ENCODE measurements around the gene UBE2E2.
"Not testable (repeated sequence)": the region's sequence is repeated elsewhere in the genome, so short reads cannot be mapped to it uniquely, and the experiment has no call there.

Gene UBE2E2

GRCh38 chr3:23202921-23203707 is at the start of gene UBE2E2:
Gene UBE2E2 (plus strand): TSS chr3:23203327.
- DNase-seq (ENCODE audit: low read depth, low spot score) = peak; percentile 91

DNA sequence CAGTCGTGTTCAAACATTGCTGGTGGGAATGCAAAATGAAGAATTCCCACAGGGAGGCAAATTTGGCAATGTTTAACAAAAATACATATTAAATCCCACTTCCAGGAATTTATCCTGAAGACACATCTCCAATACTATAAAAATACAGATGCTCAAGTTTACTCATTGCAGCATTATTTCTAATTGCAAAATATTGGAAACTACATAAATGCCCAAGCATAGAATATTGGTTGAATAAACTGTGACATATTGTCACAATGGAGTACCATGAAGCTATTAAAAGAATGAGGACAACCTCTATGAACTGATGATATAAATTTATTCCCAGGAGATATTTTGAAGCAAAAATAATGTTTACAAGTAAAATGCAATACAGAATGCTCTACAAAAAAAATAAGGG is 49.7 kb upstream of the UBE2E2 start:
- DNase-seq (ENCODE audit: low read depth, low spot score) = no peak

DNA sequence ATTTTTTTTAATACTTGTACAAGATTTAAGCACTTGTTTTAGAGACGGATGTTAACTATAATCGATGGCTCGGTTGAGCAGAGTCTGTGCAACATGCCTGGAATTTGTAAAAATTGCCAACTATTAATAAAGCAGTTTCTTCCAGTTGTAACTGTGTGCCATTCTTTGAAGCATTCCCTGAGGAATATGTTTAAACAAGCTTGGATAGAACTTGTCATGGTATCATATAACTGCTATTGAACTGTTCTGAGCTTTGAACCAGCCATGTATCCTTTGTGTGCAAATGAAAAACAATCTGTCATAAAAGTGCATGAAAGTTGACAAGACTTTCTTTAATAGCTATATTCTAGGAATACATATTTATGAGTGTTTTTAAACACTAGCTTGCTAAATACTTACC is 45.8 kb upstream of the UBE2E2 start:
- no peak for DNase-seq (ENCODE audit: low read depth, low spot score)

DNA sequence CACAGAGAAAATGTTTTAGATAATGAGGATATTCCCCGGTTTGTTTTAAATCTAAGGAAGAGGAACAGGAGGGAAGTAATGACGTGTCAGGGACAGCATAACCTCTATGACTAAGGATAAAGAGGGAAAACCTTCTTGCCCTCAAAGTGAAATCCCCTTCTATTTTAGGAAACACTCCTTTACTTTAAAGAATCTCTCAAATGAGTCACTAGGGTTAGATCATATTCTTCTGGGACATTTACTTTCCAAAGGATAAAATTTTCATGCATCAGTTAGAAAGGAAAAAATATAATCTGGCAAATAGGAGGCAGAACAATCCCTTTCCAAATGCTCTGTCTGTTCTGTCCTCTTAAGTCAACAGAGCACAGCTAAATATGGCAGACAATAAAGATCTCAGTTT is 43.2 kb upstream of the UBE2E2 start:
- peak; percentile 48 for DNase-seq (ENCODE audit: low read depth, low spot score)

DNA sequence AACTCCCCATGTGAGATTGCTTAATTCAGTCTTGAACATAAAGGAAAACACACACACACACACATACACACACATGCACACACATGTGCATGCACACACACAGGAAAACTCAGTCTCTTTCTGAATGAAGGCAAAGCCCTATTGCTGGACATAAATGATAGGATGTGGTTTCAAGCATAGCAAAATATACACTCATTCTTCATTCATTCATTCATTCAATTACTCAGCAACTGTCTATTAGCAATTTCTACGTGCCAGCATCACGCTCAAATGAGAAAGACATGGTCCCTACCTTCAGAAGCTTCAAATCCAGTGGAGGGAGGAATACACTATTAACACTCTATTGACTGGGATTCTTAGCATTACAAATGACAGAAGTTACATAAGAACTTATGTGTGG is 41.8 kb upstream of the UBE2E2 start:
- DNase-seq (ENCODE audit: low read depth, low spot score) = no peak

DNA sequence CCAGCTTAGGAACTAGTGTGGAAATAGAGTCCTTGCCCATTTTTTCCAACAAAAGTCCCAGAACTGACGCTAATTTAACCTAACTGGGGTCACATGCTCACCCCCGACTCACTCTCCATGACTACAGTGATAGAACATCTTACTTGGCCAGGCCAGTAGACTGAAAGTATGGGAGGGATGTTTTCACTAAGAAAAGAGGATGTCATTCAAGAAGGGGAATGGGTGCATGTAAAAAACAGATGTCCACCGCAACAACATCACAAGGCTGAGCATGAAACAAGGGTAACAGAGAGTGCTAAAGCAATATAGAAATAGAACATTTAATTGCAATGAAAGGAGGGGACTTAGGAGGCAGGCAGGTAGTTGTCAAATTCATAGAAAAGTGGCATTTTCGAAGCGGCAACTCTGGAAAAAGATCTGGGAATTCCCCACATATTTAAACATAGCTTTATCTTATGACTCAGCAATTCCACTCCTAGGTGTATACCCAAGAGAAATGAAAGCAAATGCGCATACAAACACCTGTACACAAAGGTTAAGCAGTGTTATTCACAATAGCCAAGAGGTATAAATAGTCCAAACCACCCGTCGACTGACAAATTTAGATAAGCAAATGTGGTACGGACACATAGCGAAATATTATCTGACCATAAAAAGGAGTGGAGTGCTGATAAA is 41.1 kb upstream of the UBE2E2 start:
- no peak for DNase-seq (ENCODE audit: low read depth, low spot score)

DNA sequence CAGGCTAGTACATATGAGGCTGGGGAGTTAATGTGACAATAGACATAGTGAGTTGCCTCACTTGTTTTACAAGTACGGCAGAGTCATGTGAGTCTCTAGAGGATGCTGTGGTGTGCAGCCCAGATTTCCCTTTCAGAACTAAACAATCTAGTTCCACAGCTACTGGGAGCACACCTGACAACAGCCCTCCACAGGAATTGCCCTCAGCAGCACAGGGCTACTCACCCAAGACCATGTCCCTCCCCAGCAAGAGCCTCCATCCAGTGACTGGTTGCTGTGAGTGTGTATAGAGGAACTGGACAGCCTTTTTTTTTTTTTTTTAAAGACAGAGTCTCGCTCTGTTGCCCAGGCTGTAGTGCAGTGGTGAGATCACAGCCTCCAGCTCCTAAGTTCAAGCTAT is 40.2 kb upstream of the UBE2E2 start:
- no peak for DNase-seq (ENCODE audit: low read depth, low spot score)

GRCh38 chr3:23164746-23165145 is 38.4 kb upstream of the UBE2E2 start:
- no peak for DNase-seq (ENCODE audit: low read depth, low spot score)

DNA sequence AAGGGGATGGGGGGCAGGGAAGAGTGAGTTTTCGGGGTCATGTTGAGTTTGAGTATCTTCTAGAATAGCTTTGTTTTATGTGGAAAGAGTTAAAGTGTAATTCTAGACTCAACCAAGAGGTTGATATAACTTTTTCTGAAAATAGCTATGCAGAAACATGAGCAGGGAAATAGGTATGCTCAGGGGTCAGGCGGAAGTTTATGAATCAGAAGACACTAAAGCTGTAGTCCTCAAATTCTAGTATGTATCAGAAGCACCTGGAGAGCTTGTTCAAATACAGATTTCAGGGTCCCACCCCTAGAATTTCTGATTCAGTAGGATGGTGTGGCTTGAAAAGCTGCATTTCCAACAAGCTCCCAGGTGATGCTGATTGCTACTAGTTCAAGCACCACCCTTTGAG is 37.6 kb upstream of the UBE2E2 start:
- DNase-seq (ENCODE audit: low read depth, low spot score) = no peak

DNA sequence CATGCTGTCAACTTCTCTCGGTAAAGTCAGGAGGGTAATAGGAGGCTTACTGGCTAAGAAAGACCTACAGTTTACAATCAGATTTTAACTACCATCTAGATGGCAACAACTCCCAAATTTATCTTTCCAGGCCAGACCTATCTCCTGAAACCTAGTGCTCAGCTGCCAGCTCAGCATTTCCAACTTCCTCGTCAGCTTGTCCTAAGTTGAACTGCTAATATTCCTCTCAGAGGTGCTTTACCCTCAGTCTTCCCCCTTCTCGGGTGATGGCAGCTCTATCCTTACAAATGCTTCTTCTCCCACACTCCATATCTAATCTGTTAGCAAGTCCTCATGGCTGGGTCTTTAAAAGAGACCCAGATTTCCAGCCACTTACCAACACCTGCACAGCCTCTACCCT is 36.9 kb upstream of the UBE2E2 start:
- no peak for DNase-seq (ENCODE audit: low read depth, low spot score)

- DNase-seq (ENCODE audit: low read depth, low spot score) = no peak
Observed at GRCh38 chr3:23166845-23167244, 36.3 kb upstream of the UBE2E2 start.

DNA sequence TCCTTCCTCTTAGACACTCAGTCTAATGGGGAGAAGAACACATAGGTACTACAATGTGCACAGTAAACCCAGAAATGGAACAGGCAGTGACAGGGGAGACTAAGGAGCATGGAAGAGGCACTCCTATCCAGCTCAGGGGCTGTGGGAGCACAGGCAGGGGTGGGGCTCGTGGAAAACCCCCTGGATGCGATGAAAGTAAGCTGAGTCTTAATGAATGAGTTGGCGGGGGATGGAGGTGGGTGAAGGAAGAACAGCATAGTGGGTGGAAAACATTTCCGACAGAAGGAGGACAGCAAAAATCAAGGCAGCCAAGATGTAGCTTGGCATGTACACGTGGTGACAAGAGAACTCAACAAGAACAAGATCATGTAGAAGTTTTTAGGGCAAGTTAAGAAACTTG is 33.6 kb upstream of the UBE2E2 start:
- DNase-seq (ENCODE audit: low read depth, low spot score) = no peak

GRCh38 chr3:23170291-23170690 is 32.8 kb upstream of the UBE2E2 start:
- peak; percentile 43 for DNase-seq (ENCODE audit: low read depth, low spot score)

GRCh38 chr3:23172059-23172458 is 31.1 kb upstream of the UBE2E2 start:
- no peak for DNase-seq (ENCODE audit: low read depth, low spot score)

DNA sequence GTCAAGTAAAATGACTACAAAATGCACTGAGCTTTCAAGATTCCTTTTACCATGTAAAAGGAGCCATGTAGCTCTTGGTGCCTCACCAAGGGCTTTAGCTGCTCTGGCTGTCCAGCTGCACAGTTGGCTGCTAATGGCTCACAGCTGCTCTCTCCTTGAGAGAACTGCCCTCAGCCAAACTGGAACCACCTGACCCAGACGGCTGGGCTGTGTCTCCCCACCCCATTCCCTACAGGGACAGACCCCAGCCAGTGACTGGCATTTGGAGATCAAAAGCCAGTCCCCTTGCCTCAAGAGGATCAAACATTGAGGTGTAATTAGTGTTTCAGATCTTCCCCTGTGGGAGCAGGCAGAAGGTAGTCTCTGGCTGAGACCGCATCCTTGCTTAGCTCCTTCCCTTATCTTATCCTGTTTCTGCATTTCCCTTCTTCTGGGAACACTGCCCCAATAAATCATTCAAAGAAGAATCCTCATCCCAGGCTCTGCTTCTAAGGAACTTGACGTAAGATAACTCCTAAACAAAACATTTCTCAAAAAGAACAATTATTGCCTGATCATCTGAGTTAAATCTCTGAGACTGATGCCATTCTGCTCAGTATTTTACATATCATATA is 28.6 kb upstream of the UBE2E2 start:
- no peak for DNase-seq (ENCODE audit: low read depth, low spot score)

DNA sequence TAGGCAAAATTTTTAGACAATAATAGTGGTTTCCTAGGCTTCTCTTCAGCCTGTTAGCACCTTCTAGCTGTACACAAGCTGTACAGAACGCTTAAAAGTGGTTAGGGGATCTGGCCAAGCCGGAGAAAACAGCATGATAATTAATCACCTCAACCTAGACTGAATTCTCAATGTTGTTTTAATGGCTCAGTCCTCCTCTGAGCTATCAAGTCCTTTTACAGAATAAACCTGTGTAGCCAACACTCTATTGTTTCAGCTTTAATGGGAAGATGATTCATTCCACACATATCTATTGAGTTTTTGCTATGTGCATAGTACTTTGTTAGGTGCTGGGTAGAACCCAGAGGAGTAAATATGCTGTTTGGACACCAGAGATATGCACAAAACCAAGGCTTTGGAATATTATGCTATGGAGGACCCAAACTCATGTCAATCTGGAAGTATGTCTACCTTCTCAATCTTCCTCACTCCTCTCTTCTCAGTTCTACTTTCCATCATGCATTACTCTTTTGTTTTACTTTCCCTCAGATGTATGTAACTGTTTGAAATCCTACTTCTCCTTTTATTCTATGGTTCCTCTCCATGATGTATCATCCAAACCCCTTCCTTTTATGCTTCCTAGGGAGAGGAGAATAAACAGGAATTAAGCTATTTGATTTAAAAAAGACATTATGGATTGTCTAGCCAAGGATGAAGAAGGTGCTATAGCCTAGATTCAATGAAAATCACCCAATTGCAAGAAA is 27.6 kb upstream of the UBE2E2 start:
- peak; percentile 23 for DNase-seq (ENCODE audit: low read depth, low spot score)

- DNase-seq (ENCODE audit: low read depth, low spot score) = not testable (repeated sequence)
Observed at GRCh38 chr3:23176839-23177238, 26.3 kb upstream of the UBE2E2 start.

DNA sequence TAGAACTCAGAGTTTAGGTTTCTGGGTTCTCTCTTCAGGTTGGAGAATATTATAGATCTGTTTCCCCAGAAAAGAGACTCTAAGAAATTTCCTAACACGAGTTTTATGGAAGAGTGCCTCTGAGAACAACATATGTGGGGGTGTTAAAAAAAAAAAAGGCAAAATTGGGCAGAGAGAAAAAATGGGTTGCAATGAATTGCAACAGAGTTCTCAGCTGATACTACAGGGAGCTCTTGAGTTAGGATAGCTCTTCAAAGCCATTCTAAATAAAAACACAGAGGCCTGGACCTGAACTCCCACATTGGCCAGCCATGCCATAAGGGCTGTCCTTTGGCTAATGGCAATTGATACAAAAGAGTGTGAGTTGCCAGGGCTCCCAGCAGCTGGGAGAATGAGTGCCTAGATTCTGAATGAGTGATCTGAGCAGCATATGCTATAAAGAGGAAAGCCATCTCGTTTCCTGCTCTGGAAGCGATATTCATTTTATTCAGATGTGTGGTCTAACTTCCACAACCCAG is 20.1 kb upstream of the UBE2E2 start:
- no peak for DNase-seq (ENCODE audit: low read depth, low spot score)

DNA sequence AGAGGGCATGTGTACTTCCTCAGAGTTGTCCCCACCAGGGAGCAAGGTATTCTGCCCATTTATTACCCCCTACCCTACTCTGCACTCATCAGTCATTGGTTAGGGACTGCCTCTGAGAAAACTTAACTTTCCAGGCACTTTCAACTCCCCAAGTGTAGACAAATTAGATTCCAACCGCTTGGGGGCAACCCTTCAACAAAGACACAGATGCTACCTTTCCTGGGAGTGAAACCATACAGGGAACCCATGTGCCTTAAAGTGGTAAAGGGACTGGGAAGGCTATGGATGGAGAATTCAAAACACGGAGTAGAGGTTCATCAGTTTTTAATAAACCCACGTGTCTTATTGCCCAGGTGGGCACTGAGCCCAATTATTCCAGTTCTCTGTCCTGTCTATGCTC is 19.4 kb upstream of the UBE2E2 start:
- peak; percentile 59 for DNase-seq (ENCODE audit: low read depth, low spot score)

- DNase-seq (ENCODE audit: low read depth, low spot score) = no peak
Observed at GRCh38 chr3:23185861-23186260, 17.3 kb upstream of the UBE2E2 start.

DNA sequence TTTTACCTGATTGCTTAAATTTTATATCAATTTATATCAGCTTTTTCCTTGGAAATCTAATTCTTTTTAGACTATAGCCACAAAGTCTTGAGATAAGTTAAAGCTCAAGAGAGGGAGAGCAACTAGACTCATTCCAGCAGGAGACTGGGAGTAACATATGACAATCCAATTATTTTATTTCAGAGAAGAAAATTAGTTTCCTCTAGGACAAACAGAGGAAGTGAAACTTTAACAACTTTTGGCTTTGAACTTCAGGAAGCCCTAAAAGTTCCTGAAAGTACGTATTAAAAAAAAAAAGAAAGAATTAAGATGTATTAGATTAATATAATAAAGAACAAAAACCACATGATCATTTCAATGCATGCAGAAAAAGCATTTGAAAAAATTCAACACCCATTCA is 13.9 kb upstream of the UBE2E2 start:
- no peak for DNase-seq (ENCODE audit: low read depth, low spot score)

- DNase-seq (ENCODE audit: low read depth, low spot score) = no peak
Observed at GRCh38 chr3:23192816-23193215, 10.3 kb upstream of the UBE2E2 start.
